HEK293 (cell line): ENCODE data around the gene OR52I1.

Experiments
- CTCF ChIA-PET: fragments of 350-600 bp; formaldehyde crosslinking; extraction: SDS; loops from one replicate; lab custom pipeline; 2021; ENCODE audit warnings: antibody characterized with exemption; lab: Yijun Ruan, JAX
- POLR2A ChIA-PET: fragments of 300-600 bp; formaldehyde crosslinking; extraction: SDS; loops from one replicate; lab custom pipeline; 2020; ENCODE audit warnings: antibody characterized with exemption, inconsistent platforms; lab: Yijun Ruan, JAX
- H3K27ac ChIP-seq: fragments of 200-500 bp; sonication (Bioruptor generic); 2 replicates; pipeline ENCODE4 v1.5.1; 2014; ENCODE audit warnings: low read depth, low read length, control low read depth, inconsistent platforms; ENCODE audit errors: extremely low read depth
- H3K36me3 ChIP-seq, 2 experiments: fragments of 200-500 bp in 1 of 2; sonication (Bioruptor generic) in 1 of 2; 1 replicate in 1 of 2; 2 replicates in 1 of 2; pipeline ENCODE4 v1.5.1; 2014 to 2017; ENCODE audit warnings: inconsistent platforms in 2 of 2, low read length in 2 of 2; ENCODE audit not compliant: control insufficient read depth in 2 of 2, insufficient read depth in 1 of 2
- H3K4me1 ChIP-seq: fragments of 200-500 bp; sonication (Bioruptor generic); 2 replicates; pipeline ENCODE4 v1.5.1; 2014; ENCODE audit warnings: mild to moderate bottlenecking, low read length, inconsistent platforms; ENCODE audit not compliant: control insufficient read depth, insufficient read depth
- H3K4me3 ChIP-seq: 2 replicates; pipeline ENCODE4 v1.5.1; 2011; ENCODE audit warnings: low read depth, mild to moderate bottlenecking, control low read depth, low read length, moderate library complexity
- H3K9me3 ChIP-seq: fragments of 200-500 bp; sonication (Bioruptor generic); 2 replicates; pipeline ENCODE4 v1.5.1; 2014; ENCODE audit warnings: low read depth, low read length, inconsistent platforms; ENCODE audit not compliant: control insufficient read depth, insufficient read depth
- HOXD13 ChIP-seq: sonication (generic); formaldehyde crosslinking; IDR thresholded peaks from 2 replicates; pipeline ENCODE4 v1.8.0; 2022; ENCODE audit warnings: missing genetic modification reagents, borderline replicate concordance
- IKZF3 ChIP-seq: fragments of 450-650 bp; IDR thresholded peaks from 2 replicates; pipeline ENCODE4 v1.5.0; 2018; ENCODE audit warnings: missing biosample characterization, mild to moderate bottlenecking, missing genetic modification characterization, moderate library complexity
- MZF1 ChIP-seq: fragments of 450-650 bp; formaldehyde crosslinking; IDR thresholded peaks from 2 replicates; pipeline ENCODE4 v1.5.1; 2017; ENCODE audit warnings: missing biosample characterization, missing genetic modification characterization, borderline replicate concordance
- SP2 ChIP-seq: fragments of 450-650 bp; formaldehyde crosslinking; IDR thresholded peaks from 2 replicates; pipeline ENCODE4 v1.5.1; 2016; ENCODE audit warnings: missing biosample characterization, missing genetic modification characterization
- SP3 ChIP-seq: fragments of 450-650 bp; formaldehyde crosslinking; IDR thresholded peaks from 2 replicates; pipeline ENCODE4 v1.5.1; 2016; ENCODE audit warnings: missing biosample characterization, missing genetic modification characterization
- ZBTB48 ChIP-seq: fragments of 450-650 bp; formaldehyde crosslinking; IDR thresholded peaks from 2 replicates; pipeline ENCODE4 v1.5.1; 2016; ENCODE audit warnings: missing biosample characterization, missing genetic modification characterization
- ZNF157 ChIP-seq: fragments of 450-650 bp; formaldehyde crosslinking; IDR thresholded peaks from 2 replicates; pipeline ENCODE4 v1.5.1; 2016; ENCODE audit warnings: missing biosample characterization, missing genetic modification characterization
- ZNF19 ChIP-seq: fragments of 450-650 bp; formaldehyde crosslinking; IDR thresholded peaks from 2 replicates; pipeline ENCODE4; 2016; ENCODE audit warnings: missing biosample characterization, missing genetic modification characterization, low read depth
- ZNF202 ChIP-seq: fragments of 450-650 bp; formaldehyde crosslinking; IDR thresholded peaks from 2 replicates; pipeline ENCODE4 v1.5.1; 2016; ENCODE audit warnings: missing biosample characterization, missing genetic modification characterization, borderline replicate concordance
- ZNF311 ChIP-seq: fragments of 450-650 bp; formaldehyde crosslinking; IDR thresholded peaks from 2 replicates; pipeline ENCODE4 v1.5.1; 2017; ENCODE audit warnings: missing biosample characterization, missing genetic modification characterization, borderline replicate concordance
- ZNF341 ChIP-seq: fragments of 450-650 bp; formaldehyde crosslinking; IDR thresholded peaks from 2 replicates; pipeline ENCODE4; 2016; ENCODE audit warnings: low read depth, missing biosample characterization, missing genetic modification characterization
- ZNF433 ChIP-seq: fragments of 450-650 bp; formaldehyde crosslinking; IDR thresholded peaks from 2 replicates; pipeline ENCODE4 v1.5.1; 2016; ENCODE audit warnings: missing biosample characterization, missing genetic modification characterization, low read depth
- ZNF521 ChIP-seq: fragments of 450-650 bp; formaldehyde crosslinking; IDR thresholded peaks from 2 replicates; pipeline ENCODE4 v1.5.1; 2017; ENCODE audit warnings: missing biosample characterization, mild to moderate bottlenecking, missing genetic modification characterization
- ZNF548 ChIP-seq: fragments of 450-650 bp; formaldehyde crosslinking; IDR thresholded peaks from 2 replicates; pipeline ENCODE4 v1.5.1; 2016; ENCODE audit warnings: missing biosample characterization, missing genetic modification characterization
- ZNF555 ChIP-seq: fragments of 450-650 bp; formaldehyde crosslinking; conservative IDR thresholded peaks from 2 replicates; pipeline ENCODE4 v1.5.1; 2017; ENCODE audit warnings: missing biosample characterization, mild to moderate bottlenecking, missing genetic modification characterization, inconsistent platforms
- ZNF571 ChIP-seq: fragments of 450-650 bp; formaldehyde crosslinking; IDR thresholded peaks from 2 replicates; pipeline ENCODE4 v1.5.0; 2017; ENCODE audit warnings: missing biosample characterization, missing genetic modification characterization
- ZNF76 ChIP-seq: fragments of 450-650 bp; formaldehyde crosslinking; IDR thresholded peaks from 2 replicates; pipeline ENCODE4; 2016; ENCODE audit warnings: low read depth, missing biosample characterization, missing genetic modification characterization, borderline replicate concordance
- ZSCAN30 ChIP-seq: fragments of 450-650 bp; IDR thresholded peaks from 2 replicates; pipeline ENCODE4 v1.5.1; 2018; ENCODE audit warnings: missing biosample characterization, mild to moderate bottlenecking, missing genetic modification characterization, moderate library complexity
- ZXDB ChIP-seq: fragments of 450-650 bp; formaldehyde crosslinking; IDR thresholded peaks from 2 replicates; pipeline ENCODE4 v1.5.1; 2016; ENCODE audit warnings: missing biosample characterization, missing genetic modification characterization
- TF ChIP-seq, protein P1 (sequence below): fragments of 450-650 bp; formaldehyde crosslinking; IDR thresholded peaks from 2 replicates; pipeline ENCODE4 v1.5.1; 2016; ENCODE audit warnings: missing biosample characterization, missing genetic modification characterization
- TF ChIP-seq, protein P2 (sequence below): fragments of 450-650 bp; formaldehyde crosslinking; IDR thresholded peaks from 2 replicates; pipeline ENCODE4 v1.5.1; 2016; ENCODE audit warnings: missing biosample characterization, missing genetic modification characterization
- TF ChIP-seq, protein P3 (sequence below): fragments of 450-650 bp; formaldehyde crosslinking; IDR thresholded peaks from 2 replicates; pipeline ENCODE4 v1.5.1; 2016; ENCODE audit warnings: missing biosample characterization, missing genetic modification characterization

Gene OR52I1, protein sequence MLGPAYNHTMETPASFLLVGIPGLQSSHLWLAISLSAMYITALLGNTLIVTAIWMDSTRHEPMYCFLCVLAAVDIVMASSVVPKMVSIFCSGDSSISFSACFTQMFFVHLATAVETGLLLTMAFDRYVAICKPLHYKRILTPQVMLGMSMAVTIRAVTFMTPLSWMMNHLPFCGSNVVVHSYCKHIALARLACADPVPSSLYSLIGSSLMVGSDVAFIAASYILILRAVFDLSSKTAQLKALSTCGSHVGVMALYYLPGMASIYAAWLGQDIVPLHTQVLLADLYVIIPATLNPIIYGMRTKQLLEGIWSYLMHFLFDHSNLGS

DNA sequence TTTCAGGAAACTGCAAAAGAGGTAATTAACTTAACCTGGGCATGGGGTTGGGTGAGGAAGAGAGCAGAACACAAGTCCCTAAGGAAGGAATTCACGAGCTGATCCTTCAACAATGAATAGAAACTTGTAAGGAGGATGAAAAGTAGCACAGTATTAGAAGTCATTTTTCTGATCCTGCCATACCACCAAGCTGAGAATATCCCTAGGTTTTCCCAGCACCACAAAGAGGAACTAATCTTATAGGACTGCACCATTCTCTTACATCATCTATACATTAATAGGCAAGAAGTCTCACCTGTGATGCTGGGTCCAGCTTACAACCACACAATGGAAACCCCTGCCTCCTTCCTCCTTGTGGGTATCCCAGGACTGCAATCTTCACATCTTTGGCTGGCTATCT lies at the start of gene OR52I1:
TSS of gene OR52I1 (plus strand) at position 301 of the 400 bp plus-strand sequence. CDS start at position 301, 0 bp downstream.
- POLR2A ChIA-PET, result no interaction called here
- no peak for TF ChIP-seq ZNF555 (tag by site-specific recombination)
- TF ChIP-seq, all 188 proteins: peak for 0
- H3K27ac ChIP-seq, result no peak within 1 kb of the TSS
- H3K36me3 ChIP-seq, result peaks cover 0 to 12% of the 10 kb centered on the region in 2 experiments; a peak in 1 of 3 replicates
- H3K4me3 ChIP-seq, result no peak within 1 kb of the TSS
- H3K4me1 ChIP-seq, result no peaks in the 10 kb centered on the region
- CTCF ChIA-PET, result interaction anchor here (0.9 kb wide), 1 partner anchor 407 kb away, joined by 3 read pairs; no protein-coding TSS in a partner anchor
- H3K9me3 ChIP-seq, result no peaks in the 10 kb centered on the region

DNA sequence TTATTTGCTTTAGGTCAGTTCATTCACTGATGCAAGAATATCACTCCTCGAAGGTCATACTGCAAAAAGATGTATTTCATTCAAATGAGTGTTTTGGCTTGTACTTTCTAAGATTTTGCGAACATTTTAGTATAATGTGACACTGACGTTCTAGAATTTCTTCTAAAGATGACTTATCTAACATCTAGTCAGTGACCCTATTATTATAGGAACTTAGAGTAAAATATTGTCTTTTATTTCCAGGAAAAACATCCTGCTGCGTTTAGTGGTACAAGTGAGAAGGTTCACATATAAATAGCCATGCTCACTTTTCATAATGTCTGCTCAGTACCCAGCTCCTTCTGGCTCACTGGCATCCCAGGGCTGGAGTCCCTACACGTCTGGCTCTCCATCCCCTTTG lies 48.9 kb upstream of the OR52I1 start, which contains the start of gene OR52M1:
TSS of gene OR52M1 (plus strand) at position 301 of the 400 bp plus-strand sequence. CDS start at position 301, 0 bp downstream.
- Histone ChIP-seq H3K27ac (no peak within 1 kb of the TSS), H3K36me3 (no peaks in the 10 kb centered on the region), H3K9me3 (no peaks in the 10 kb centered on the region), H3K4me1 (no peaks in the 10 kb centered on the region), H3K4me3 (no peak within 1 kb of the TSS)
- no peak for TF ChIP-seq ZNF521 (tag by site-specific recombination)
- no peak for TF ChIP-seq ZNF548
- TF ChIP-seq ZNF433 (tag by site-specific recombination), result no peak
- TF ChIP-seq ZNF157, result no peak
- ChIA-PET CTCF (interaction anchor here (8.2 kb wide), 1 partner anchor 358 kb away, joined by 111 read pairs; no protein-coding TSS in a partner anchor), POLR2A (no interaction called here)

DNA sequence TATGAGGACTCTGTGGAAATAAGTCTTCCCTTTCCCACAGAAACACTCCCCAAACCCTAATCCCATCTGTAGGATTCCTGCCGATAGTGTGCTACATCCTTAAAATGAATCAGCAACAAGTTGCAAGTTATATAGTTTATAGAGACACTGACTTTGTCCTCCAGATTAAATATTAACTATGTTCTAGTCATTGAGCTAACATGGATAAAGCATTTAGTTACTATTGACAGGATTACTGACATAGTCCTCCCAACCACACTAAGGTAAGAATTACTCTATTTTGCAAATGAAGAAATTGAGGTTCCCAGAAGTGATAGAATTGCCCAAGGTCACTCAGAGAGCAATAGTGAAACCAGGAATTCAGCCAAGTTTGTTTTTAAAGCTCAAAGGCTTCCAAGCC lies 47.0 kb upstream of the OR52I1 start:
- Histone ChIP-seq H3K4me3 (no peak overlapping the region), H3K9me3 (no peaks in the 10 kb centered on the region), H3K27ac (no peak overlapping the region), H3K36me3 (no peaks in the 10 kb centered on the region), H3K4me1 (no peaks in the 10 kb centered on the region)
- CTCF ChIA-PET, result interaction anchor here (1.0 to 2.9 kb wide), 3 partner anchors 359 to 422 kb away, joined by 3 to 18 read pairs (median 5); no protein-coding TSS in a partner anchor
- POLR2A ChIA-PET, result no interaction called here
- TF ChIP-seq ZNF571 (tag by site-specific recombination) (no peak), ZNF341 (tag by site-specific recombination) (no peak), ZSCAN30 (tag by site-specific recombination) (no peak), ZBTB48 (tag by site-specific recombination) (no peak), MZF1 (tag by site-specific recombination) (no peak), HOXD13 (CRISPR knock-in tag) (no peak), IKZF3 (tag by site-specific recombination) (no peak), ZNF76 (tag by site-specific recombination) (no peak), SP2 (tag by site-specific recombination) (no peak), ZNF19 (no peak), SP3 (tag by site-specific recombination) (no peak), ZXDB (tag by site-specific recombination) (no peak), ZNF311 (tag by site-specific recombination) (no peak), ZNF202 (no peak)
- TF ChIP-seq, protein P1, sequence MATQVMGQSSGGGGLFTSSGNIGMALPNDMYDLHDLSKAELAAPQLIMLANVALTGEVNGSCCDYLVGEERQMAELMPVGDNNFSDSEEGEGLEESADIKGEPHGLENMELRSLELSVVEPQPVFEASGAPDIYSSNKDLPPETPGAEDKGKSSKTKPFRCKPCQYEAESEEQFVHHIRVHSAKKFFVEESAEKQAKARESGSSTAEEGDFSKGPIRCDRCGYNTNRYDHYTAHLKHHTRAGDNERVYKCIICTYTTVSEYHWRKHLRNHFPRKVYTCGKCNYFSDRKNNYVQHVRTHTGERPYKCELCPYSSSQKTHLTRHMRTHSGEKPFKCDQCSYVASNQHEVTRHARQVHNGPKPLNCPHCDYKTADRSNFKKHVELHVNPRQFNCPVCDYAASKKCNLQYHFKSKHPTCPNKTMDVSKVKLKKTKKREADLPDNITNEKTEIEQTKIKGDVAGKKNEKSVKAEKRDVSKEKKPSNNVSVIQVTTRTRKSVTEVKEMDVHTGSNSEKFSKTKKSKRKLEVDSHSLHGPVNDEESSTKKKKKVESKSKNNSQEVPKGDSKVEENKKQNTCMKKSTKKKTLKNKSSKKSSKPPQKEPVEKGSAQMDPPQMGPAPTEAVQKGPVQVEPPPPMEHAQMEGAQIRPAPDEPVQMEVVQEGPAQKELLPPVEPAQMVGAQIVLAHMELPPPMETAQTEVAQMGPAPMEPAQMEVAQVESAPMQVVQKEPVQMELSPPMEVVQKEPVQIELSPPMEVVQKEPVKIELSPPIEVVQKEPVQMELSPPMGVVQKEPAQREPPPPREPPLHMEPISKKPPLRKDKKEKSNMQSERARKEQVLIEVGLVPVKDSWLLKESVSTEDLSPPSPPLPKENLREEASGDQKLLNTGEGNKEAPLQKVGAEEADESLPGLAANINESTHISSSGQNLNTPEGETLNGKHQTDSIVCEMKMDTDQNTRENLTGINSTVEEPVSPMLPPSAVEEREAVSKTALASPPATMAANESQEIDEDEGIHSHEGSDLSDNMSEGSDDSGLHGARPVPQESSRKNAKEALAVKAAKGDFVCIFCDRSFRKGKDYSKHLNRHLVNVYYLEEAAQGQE (tag by site-specific recombination), result no peak
- TF ChIP-seq, protein P2, sequence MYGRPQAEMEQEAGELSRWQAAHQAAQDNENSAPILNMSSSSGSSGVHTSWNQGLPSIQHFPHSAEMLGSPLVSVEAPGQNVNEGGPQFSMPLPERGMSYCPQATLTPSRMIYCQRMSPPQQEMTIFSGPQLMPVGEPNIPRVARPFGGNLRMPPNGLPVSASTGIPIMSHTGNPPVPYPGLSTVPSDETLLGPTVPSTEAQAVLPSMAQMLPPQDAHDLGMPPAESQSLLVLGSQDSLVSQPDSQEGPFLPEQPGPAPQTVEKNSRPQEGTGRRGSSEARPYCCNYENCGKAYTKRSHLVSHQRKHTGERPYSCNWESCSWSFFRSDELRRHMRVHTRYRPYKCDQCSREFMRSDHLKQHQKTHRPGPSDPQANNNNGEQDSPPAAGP (tag by site-specific recombination), result no peak
- TF ChIP-seq, protein P3, sequence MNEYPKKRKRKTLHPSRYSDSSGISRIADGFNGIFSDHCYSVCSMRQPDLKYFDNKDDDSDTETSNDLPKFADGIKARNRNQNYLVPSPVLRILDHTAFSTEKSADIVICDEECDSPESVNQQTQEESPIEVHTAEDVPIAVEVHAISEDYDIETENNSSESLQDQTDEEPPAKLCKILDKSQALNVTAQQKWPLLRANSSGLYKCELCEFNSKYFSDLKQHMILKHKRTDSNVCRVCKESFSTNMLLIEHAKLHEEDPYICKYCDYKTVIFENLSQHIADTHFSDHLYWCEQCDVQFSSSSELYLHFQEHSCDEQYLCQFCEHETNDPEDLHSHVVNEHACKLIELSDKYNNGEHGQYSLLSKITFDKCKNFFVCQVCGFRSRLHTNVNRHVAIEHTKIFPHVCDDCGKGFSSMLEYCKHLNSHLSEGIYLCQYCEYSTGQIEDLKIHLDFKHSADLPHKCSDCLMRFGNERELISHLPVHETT (tag by site-specific recombination), result no peak
